HFFc6 (cell line): ENCODE measurements around the gene ESRRB. TPM values are rescaled to one million over a fixed set of nuclear protein-coding genes. Genes with fewer than 3 reads are reported as not detected.
A peak's percentile ranks its signal among the peaks of the same experiment; 100 is the strongest.

Experiments used
- DNase-seq: peaks from one replicate; pipeline ENCODE4 v3.0.0-alpha.2; 2018
- H3K27ac Mint-ChIP-seq: 2 replicates; pipeline ENCODE4 v1.8.0; 2020; ENCODE audit warnings: mild to moderate bottlenecking, mixed read lengths
- H3K27me3 Mint-ChIP-seq: 2 replicates; pipeline ENCODE4 v1.8.0; 2021; ENCODE audit warnings: mild to moderate bottlenecking, moderate library complexity, mixed read lengths; ENCODE audit not compliant: insufficient read depth
- H3K36me3 Mint-ChIP-seq: 2 replicates; pipeline ENCODE4 v1.8.0; 2021; ENCODE audit warnings: low read depth, mixed read lengths
- H3K4me1 Mint-ChIP-seq: 2 replicates; pipeline ENCODE4 v1.8.0; 2020; ENCODE audit warnings: low read depth, mixed read lengths
- H3K4me3 Mint-ChIP-seq: 2 replicates; pipeline ENCODE4 v1.8.0; 2020; ENCODE audit warnings: mild to moderate bottlenecking, moderate library complexity, mixed read lengths
- H3K9me3 Mint-ChIP-seq: 2 replicates; pipeline ENCODE4 v1.8.0; 2020; ENCODE audit warnings: mild to moderate bottlenecking, mixed read lengths
- total RNA-seq, 6 experiments: library from RNA; stranded (reverse); fragmentation: NEBNext Ultra II Directional; extraction: Animal tissue kit (Norgen Biotek cat#: 25700); gene quantifications; 2 replicates in 1 of 6; 3 replicates in 5 of 6; pipeline ENCODE4 v1.2.3, GENCODE V29; 2021
- TF ChIP-seq, protein P1 (sequence below): fragments of 200-600 bp; sonication (generic); IDR thresholded peaks from 2 replicates; pipeline ENCODE4 v1.5.0; 2021; ENCODE audit warnings: antibody characterized with exemption, mild to moderate bottlenecking

The ESRRB gene
- total RNA-seq, 6 experiments from 2014 or later: not detected

DNA sequence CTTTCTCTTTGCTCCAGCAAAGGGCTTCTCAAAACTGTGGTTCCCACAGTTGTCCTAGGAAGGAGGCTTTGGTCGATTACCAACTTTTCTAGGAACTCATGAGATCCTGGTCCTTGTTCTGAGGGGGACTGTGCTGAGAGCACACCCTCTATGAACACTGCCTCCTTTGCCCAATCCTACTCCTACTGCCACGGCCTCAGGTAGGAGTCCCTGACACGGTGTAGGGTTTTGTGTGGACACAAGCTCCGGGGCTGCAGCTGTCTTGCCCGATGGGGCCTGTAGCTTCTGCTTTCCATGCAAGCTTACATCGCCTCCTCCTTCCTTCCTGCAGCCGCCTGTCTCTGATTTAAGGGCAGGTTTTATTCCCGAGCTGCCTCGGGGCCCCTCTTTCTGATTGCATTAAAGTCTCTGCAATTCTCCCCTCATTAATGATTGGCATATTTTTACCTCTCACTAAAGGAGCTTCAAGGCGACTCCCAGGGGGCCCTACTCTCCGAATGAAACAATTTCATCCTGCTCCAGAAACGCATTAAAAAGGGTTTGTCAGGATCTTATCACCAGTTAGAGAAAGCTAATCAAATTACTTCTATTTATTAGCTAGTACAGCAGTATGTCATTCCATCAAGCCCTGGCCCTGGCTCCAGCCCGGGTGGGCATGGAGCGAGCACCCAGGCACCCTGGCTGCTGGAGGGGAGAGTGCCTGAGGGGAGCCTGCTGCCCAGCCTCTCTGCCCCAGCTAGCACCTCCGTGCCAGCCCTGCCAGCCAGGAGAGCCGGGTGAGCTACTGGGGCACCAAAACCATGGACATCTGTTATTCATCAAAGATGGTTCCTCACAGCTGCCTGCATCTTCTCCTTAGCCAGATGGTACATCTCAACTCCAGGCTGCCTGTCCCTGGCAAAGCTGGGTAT, 38.0 kb upstream of the ESRRB start:
- H3K4me3 Mint-ChIP-seq: peak overlapping the region; percentile 82
- H3K36me3 Mint-ChIP-seq: no peaks in the 10 kb centered on the region
- TF ChIP-seq, protein P1, sequence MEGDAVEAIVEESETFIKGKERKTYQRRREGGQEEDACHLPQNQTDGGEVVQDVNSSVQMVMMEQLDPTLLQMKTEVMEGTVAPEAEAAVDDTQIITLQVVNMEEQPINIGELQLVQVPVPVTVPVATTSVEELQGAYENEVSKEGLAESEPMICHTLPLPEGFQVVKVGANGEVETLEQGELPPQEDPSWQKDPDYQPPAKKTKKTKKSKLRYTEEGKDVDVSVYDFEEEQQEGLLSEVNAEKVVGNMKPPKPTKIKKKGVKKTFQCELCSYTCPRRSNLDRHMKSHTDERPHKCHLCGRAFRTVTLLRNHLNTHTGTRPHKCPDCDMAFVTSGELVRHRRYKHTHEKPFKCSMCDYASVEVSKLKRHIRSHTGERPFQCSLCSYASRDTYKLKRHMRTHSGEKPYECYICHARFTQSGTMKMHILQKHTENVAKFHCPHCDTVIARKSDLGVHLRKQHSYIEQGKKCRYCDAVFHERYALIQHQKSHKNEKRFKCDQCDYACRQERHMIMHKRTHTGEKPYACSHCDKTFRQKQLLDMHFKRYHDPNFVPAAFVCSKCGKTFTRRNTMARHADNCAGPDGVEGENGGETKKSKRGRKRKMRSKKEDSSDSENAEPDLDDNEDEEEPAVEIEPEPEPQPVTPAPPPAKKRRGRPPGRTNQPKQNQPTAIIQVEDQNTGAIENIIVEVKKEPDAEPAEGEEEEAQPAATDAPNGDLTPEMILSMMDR: no peak
- H3K4me1 Mint-ChIP-seq: no peaks in the 10 kb centered on the region
- H3K9me3 Mint-ChIP-seq: no peaks in the 10 kb centered on the region
- DNase-seq: no peak
- no peak overlapping the region for H3K27ac Mint-ChIP-seq
- peaks cover 44% of the 10 kb centered on the region for H3K27me3 Mint-ChIP-seq

DNA sequence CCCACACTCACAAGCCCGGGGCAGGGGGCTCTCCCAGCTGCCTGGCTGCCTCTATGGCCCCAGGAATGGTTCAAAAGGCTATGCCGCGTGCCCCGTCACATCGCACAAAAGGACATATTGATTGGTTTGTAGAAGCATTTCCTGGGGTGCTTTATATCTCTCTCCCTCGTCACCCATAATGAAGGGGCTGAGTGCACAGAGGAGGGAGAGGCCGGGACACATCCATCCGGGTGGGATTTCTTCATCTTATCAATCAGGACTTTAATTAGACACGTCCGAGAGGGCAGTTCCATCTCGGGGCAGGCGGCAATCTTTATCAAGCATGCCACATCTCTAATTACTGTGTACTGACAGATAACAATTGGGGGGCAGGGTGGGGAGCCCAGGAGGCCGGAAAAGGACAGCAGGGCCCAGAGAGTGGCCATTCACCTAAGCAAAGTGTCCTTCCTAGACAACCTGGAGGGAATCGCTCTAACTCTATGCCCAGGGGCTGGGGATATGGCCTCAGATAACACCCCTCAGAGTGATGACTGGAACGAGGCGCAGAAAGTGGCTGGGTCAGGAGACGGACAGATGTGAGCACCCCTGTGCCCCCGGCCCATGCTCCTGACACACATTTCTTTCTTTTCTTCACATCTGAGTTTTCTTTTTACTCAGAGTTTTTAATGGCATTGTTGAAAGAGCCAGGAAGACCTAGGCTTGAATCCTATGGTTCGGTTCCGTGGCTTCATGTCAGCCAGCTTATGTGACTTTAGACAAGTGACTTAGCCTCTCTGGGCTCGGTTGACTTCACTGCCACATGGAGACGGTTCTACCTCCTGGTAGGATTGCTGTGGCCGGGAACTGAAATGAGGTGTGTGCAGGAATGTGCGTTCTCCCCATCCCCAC, 36.0 kb upstream of the ESRRB start:
- Mint-ChIP-seq H3K27ac (no peak overlapping the region), H3K4me1 (no peaks in the 10 kb centered on the region), H3K27me3 (peaks cover 45% of the 10 kb centered on the region), H3K9me3 (no peaks in the 10 kb centered on the region), H3K4me3 (no peak overlapping the region), H3K36me3 (no peaks in the 10 kb centered on the region)
- TF ChIP-seq, protein P1: no peak
- DNase-seq: no peak

DNA sequence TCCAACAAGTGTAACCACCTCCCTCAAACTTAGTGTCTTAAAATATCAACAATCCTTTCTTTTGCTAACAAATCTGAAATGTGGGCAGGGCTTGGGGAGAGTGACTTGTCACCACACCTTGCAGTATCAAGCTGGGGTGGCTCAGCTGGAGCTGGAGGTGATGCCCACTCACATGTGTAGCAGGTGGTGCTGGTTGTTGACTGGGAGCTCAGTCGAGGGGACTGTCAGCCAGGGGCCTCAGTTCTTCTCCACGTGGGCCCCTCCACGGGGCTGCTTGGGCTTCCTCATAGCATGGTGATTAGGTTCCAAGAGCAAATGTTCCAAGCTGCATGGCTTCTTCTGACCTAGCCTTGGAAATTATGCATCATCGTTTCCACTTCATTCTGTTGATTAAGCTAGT, 32.6 kb upstream of the ESRRB start:
- no peaks in the 10 kb centered on the region for H3K9me3 Mint-ChIP-seq
- no peak overlapping the region for H3K27ac Mint-ChIP-seq
- no peak for DNase-seq
- H3K4me3 Mint-ChIP-seq: no peak overlapping the region
- H3K27me3 Mint-ChIP-seq: peaks cover 37% of the 10 kb centered on the region
- H3K36me3 Mint-ChIP-seq: no peaks in the 10 kb centered on the region
- H3K4me1 Mint-ChIP-seq: peaks cover 12% of the 10 kb centered on the region
- TF ChIP-seq, protein P1: no peak

DNA sequence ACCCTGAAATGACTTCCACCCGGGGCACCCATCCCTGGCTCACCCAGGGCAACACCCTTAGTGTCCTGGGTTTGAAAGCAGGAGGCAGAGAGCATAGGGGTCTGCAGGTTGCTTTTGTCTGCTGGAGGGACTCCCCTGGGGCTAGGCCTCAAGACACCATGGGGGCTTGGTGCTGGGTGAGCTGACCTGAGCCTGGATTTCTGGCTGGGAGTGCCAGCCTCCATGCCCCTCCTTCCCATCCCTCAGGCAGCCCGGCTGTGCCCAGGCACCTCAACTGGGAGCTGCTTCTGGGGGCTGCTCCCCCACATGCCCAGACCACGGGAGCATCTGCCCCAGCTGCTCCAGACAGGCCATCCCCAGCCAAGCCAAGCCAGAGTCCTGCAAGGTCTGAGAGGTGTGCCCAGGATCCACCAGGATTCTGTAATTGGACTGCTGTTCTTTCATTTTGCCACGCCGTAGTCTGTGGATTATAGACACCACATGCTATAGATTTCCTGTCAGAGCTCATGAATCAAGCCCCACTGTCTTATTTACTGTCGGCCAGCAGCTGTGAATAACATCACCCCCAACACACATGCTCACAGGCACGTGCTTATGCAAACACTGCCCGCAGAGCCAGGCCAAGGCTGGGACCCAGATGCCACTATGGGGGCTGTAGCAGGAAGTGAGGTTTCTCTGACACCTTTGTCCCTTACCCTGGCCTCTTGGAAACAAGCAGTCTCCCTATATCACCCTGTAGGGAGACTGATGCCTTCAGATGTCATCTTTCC, 29.4 kb upstream of the ESRRB start:
- H3K4me3 Mint-ChIP-seq: no peak overlapping the region
- H3K27me3 Mint-ChIP-seq: peaks cover 22% of the 10 kb centered on the region
- H3K27ac Mint-ChIP-seq: no peak overlapping the region
- TF ChIP-seq, protein P1: no peak
- peaks cover 31% of the 10 kb centered on the region for H3K4me1 Mint-ChIP-seq
- DNase-seq: no peak
- no peaks in the 10 kb centered on the region for H3K9me3 Mint-ChIP-seq
- H3K36me3 Mint-ChIP-seq: no peaks in the 10 kb centered on the region

DNA sequence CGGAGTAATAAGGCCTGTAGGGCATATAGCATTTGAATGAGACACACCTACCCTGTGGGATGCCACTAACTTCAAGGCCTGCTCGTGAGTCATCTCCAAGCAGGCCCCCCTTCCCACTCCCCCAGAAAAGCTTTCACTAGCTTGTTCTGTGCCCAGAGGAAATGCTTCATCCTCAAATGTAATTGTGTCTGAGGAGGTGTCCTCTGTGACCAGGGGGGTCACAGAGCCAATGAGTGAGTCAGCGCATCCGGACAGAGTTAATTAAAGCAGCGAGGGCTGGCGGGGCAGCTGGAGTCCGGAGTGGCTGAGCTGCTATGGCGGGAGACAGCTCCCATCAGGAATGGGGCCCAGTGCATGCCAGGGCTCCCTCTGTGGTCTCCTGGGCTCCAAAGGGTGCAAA, 27.0 kb upstream of the ESRRB start:
- Mint-ChIP-seq H3K9me3 (no peaks in the 10 kb centered on the region), H3K36me3 (no peaks in the 10 kb centered on the region), H3K27ac (no peak overlapping the region), H3K27me3 (peaks cover 19% of the 10 kb centered on the region), H3K4me3 (peak overlapping the region; percentile 5; the same call in 1 of the 2 replicates), H3K4me1 (peaks cover 31% of the 10 kb centered on the region)
- peak; percentile 86 for DNase-seq
- TF ChIP-seq, protein P1: no peak
